Forelimb muscle (tissue), 1 donor: Measurements from ENCODE around the gene OR56A4. TPM values are rescaled to one million over a fixed set of nuclear protein-coding genes. Genes with fewer than 3 reads are reported as not detected.

Experiments
- DNase-seq: peaks from one replicate; pipeline ENCODE4 v3.0.0-alpha.2; 2013; ENCODE audit warnings: low read depth
- polyA plus RNA-seq: library from polyadenylated mRNA; unstranded; fragments of 120-200 nt; gene quantifications from one replicate; pipeline ENCODE4 v1.2.1, GENCODE V29; 2013; ENCODE audit not compliant: insufficient read length

Gene OR56A4, protein sequence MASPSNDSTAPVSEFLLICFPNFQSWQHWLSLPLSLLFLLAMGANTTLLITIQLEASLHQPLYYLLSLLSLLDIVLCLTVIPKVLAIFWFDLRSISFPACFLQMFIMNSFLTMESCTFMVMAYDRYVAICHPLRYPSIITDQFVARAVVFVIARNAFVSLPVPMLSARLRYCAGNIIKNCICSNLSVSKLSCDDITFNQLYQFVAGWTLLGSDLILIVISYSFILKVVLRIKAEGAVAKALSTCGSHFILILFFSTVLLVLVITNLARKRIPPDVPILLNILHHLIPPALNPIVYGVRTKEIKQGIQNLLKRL
- not detected for polyA plus RNA-seq

DNA sequence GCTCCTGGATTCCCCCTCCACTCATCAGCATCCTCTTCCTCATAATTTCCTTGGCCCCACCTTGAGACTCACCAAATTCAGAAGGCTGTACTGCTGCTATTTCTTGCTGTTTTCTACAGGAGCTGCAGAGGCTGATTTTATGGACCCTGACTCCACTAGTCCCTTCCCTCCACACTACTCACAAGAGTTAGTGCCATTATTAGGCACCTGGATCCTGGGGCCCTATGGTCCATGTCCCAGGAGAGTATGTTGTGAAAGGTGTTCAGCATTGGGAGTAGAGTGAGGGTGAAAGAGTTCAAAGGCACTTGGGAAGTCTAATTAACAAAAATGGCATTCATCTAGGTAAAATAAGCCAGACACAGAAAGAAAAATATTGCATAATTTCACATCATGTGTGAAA lies at the start of gene OR56A4:
Gene OR56A4, minus strand, starts transcription at position 101 of the 400 bp plus-strand sequence. CDS start 3,954 bp downstream, outside the sequence.
- DNase-seq = no peak

- no peak for DNase-seq
Observed at GRCh38 chr11:6055569-6055968, 48.8 kb upstream of the OR56A4 start.

GRCh38 chr11:6052374-6052773 lies 45.6 kb upstream of the OR56A4 start:
- DNase-seq = no peak

DNA sequence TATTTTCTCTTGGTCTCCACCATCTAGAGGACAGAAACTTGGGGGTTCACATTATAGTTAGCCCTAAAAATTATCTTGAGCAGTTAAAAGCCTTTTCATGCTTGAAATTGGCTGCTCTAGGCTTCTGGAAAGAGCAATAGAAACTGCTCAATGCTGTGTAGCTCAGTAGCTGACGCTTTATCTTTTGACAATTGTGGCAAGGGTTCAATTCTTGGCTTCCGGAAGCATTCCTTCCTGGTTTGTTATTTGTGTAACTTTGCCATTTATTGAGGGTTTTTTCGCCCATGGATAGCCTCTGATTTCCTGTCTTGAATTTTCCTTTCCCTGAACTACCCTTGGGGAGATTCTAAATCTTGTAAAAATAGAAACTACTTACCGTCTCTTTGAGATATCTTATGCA lies 34.1 kb upstream of the OR56A4 start:
- DNase-seq = no peak

DNA sequence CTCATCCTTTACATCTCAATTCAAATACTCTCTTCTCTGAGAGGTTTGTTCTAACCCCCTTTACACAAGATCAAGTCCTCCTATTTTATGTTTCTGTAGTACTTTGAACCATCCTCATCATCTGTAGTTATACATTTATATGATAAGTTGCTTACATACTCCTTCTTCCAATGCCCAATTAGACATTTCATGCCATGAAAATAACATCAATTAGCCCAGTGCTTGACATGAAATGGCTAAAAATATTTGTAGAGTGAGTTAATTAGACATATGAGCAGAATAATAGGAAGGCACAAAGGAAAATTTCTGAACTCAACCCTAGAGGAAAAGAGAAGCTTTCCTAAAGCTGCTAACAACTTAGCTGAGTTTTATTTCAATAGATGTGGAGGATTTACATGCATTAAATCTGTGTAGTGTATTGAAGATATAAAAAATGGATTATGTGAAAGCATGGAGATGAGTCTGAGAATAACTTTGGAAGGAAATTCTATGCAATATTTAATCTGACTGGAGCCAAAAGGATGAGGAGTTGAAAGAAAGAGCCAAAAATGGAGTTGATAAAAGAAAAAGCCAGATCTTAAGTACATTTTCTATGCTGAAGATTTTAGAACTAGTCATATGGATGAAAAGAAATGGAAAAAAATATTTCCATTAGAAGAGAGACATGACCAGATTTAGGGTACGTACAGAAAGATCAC lies 24.1 kb upstream of the OR56A4 start, which contains the start of gene OR56A1:
Gene OR56A1, minus strand, starts transcription at position 51 of the 698 bp plus-strand sequence. CDS start 3,066 bp downstream, outside the sequence.
- no peak for DNase-seq

- DNase-seq = no peak
Observed at GRCh38 chr11:6027501-6027900, 20.8 kb upstream of the OR56A4 start.

GRCh38 chr11:6025056-6025455 lies 18.3 kb upstream of the OR56A4 start:
- DNase-seq = no peak

- no peak for DNase-seq
Observed at GRCh38 chr11:6022956-6023355, 16.2 kb upstream of the OR56A4 start.

DNA sequence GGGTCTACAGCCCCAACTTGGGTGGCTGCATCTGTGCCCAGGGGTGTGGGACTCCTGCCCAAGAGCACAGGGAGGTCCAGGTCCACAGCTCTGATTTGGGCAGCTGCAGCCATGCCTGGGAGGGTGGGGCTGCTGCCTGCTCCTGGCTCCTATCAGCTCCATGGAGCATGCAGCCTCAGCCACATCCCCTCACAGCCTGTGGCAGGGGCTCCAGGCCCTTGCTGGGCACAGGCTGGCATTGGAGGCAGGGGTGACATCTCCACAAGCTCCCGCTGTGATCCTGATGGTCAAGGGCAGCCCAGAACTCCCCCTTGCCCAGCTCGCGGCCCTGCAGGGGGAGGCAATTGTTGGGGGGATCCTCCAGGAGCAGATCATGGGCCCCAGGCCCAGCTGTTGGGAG lies 6.3 kb upstream of the OR56A4 start:
- DNase-seq = no peak

DNA sequence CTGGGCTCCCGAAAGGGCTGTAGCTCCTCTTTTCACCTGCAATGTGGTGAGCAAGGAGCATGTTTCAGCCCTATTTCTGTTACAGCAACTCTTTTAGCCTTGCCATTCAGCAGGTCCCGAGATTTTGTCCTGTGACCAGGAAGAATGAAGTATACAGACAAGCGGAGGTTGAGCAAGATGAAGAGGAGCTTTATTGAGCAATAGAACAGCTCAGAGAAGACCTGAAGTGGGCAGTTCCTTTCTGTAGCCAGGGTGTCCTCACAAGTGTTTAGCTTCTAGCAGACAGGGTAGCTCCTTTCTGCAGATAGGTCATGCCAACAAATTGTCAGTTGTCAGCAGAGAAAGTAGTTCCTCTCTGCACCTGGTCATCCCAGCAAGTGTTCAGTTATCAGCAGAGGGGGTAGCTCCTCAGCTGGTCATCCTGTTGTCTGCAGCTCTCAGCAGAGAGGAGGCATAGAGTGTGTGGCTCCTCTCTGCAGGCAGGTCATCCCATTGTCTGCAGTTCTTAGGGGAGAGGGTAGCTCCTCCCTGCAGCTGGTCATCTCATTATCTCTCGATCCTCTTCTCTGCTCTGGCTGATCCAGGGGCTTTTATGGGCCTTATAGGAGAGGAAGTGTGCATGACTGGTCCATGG lies 5.4 kb upstream of the OR56A4 start:
- DNase-seq = no peak

DNA sequence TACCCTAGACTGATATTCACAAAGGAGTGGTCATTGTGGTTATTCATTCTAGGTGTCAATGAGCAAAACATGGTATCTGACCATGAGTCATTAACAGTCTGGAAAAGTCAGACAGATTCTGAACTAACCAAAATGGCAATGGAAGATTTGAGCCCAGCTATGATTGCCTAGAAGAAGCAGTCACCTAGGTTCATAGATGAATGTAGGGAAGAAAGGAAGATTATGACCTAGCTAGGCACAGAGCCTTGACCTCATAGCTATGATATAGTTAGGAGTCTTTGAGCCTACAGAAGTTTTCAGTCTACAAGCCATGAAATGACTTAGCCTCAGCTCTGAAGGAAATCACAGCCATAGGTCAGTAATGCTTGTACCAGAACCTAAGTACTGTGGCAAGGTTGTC lies 351 bp downstream of the OR56A4 start:
- no peak for DNase-seq

DNA sequence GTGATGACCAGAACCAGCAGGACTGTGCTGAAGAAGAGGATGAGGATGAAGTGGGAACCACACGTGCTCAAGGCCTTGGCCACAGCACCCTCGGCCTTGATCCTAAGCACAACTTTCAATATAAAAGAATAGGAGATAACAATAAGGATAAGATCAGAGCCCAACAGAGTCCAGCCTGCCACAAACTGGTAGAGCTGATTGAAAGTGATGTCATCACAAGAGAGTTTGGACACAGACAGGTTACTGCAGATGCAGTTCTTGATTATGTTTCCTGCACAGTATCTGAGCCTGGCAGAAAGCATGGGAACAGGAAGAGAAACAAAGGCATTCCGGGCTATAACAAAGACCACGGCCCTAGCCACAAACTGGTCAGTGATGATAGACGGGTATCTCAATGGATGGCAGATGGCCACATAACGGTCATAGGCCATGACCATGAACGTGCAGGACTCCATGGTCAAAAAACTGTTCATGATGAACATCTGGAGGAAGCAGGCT lies 4.5 kb downstream of the OR56A4 start:
- no peak for DNase-seq

GRCh38 chr11:5994791-5995190 lies 12.0 kb downstream of the OR56A4 start:
- no peak for DNase-seq

- no peak for DNase-seq
Observed at GRCh38 chr11:5992604-5993251, 14.0 kb downstream of the OR56A4 start.

DNA sequence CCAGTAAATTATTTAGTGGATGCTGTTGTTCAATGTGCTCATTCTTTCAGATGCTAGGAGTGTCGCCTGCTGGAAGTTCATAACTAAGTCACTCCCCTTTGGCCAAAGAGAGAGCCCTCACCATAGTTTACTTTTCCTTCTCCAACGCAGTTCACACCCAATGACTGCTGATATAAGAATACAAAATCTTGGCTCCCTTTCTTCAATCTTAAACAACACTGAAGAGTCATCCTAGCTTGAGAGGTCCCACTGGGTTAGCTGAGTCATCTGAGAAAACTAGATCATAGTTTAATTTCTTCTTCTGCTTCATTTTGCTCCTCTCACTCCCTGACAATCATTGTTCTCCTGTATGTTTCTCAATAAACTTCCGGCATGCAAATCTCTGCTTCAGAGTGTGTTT lies 14.6 kb downstream of the OR56A4 start:
- DNase-seq = no peak

- no peak for DNase-seq
Observed at GRCh38 chr11:5989203-5989602, 17.5 kb downstream of the OR56A4 start.

GRCh38 chr11:5986885-5987284 lies 19.9 kb downstream of the OR56A4 start, which contains the start of gene OR52L1:
Gene OR52L1, minus strand, starts transcription at chr11:5986985. Its CDS starts 55 bp downstream, at chr11:5986930.
- no peak for DNase-seq

GRCh38 chr11:5983443-5983842 lies 23.3 kb downstream of the OR56A4 start:
- DNase-seq = no peak

GRCh38 chr11:5973530-5973929 lies 33.2 kb downstream of the OR56A4 start:
- no peak for DNase-seq

- DNase-seq = no peak
Observed at GRCh38 chr11:5968394-5968793, 38.4 kb downstream of the OR56A4 start, which contains the start of gene OR56A5. Gene OR56A5, minus strand, starts transcription at chr11:5968494. Its CDS starts 0 bp downstream, at chr11:5968494.

- no peak for DNase-seq
Observed at GRCh38 chr11:5967708-5968107, 39.0 kb downstream of the OR56A4 start.

DNA sequence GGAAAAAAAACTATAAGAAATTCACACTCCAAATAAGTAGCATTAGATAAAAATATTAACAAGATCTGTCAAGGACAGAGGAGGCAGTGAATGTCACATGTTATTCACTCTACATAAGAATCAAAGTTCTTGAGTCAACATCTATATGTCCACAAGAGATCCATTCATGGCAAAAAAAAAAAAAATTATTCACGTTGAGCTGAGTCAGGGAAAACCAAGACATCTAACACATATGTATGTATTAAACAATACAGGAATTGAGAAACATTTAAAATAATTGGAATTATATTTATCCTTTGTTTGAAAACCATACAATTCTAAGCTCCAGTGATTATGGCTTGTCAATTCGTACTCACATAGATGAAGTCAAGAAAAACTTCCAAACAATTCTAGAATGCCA lies 39.8 kb downstream of the OR56A4 start:
- DNase-seq = no peak
